Transverse colon (tissue), 4 donors: ENCODE data around the gene HK2. TPM values are rescaled to one million over a fixed set of nuclear protein-coding genes. Genes with fewer than 3 reads are reported as not detected.

Experiments used
- DNase-seq: peaks from one replicate; pipeline ENCODE4 v3.0.0-alpha.2; 2019
- H3K27ac ChIP-seq, 4 donors: fragments of 200-600 bp; sonication (generic); 2 replicates each; pipeline ENCODE4 v1.5.1; 2016 to 2018; ENCODE audit warnings: inconsistent platforms in 4 of 4
- H3K27me3 ChIP-seq: fragments of 200-600 bp; sonication (generic); 2 replicates; pipeline ENCODE4 v1.5.1; 2017; ENCODE audit warnings: inconsistent platforms
- H3K36me3 ChIP-seq, 4 donors: fragments of 200-600 bp; sonication (generic); 2 replicates each; pipeline ENCODE4 v1.5.1; 2017 to 2019; ENCODE audit warnings: inconsistent platforms in 4 of 4
- H3K4me1 ChIP-seq, 4 donors: fragments of 200-600 bp; sonication (generic); 2 replicates each; pipeline ENCODE4 v1.5.1; 2017 to 2020; ENCODE audit warnings: inconsistent platforms in 4 of 4
- H3K4me3 ChIP-seq, 4 donors: fragments of 200-600 bp; sonication (generic); 1 replicate in 1 of 4; 2 replicates in 3 of 4; pipeline versions ENCODE4 v1.5.1 to v1.6.1; 2017 to 2019; ENCODE audit warnings: inconsistent platforms in 4 of 4
- H3K9me3 ChIP-seq, 2 donors: fragments of 200-600 bp; sonication (generic); 2 replicates each; pipeline ENCODE4 v1.5.1; 2017 to 2019; ENCODE audit warnings: inconsistent platforms in 2 of 2
- CTCF ChIP-seq, 5 experiments: fragments of 200-600 bp in 3 of 5; fragments of 450-650 bp in 2 of 5; sonication (generic) in 3 of 5; IDR thresholded peaks; 1 replicate in 2 of 5; 2 replicates in 3 of 5; pipeline ENCODE4 v1.5.1; 2016 to 2017; ENCODE audit warnings: antibody characterized with exemption in 5 of 5, inconsistent platforms in 3 of 5, mild to moderate bottlenecking in 2 of 5, moderate library complexity in 1 of 5
- EP300 ChIP-seq: sonication (generic); formaldehyde crosslinking; IDR thresholded peaks from one replicate; pipeline ENCODE4 v1.6.1; 2017; ENCODE audit warnings: antibody characterized with exemption, low read depth
- POLR2A ChIP-seq: fragments of 450-650 bp; IDR thresholded peaks from one replicate; pipeline ENCODE4 v1.6.1; 2016; ENCODE audit warnings: antibody characterized with exemption, mild to moderate bottlenecking, moderate library complexity
- POLR2AphosphoS5 ChIP-seq, 3 donors: sonication (generic); formaldehyde crosslinking; IDR thresholded peaks; one replicate each; pipeline ENCODE4 v1.6.1; 2016; ENCODE audit warnings: antibody characterized with exemption in 3 of 3
- WGBS, 2 donors: methylation state at CpG; one replicate each; pipeline ENCODE4 v1.1.5; 2018; ENCODE audit warnings: low coverage in 1 of 2; 5-methylcytosine and 5-hydroxymethylcytosine counted together
- in situ Hi-C, 4 donors: fragments of 200-750 bp; cut with MboI; loops; one replicate each; pipeline versions ENCODE4 v1.15.0 to v1.15.1; 2017; ENCODE audit warnings: low sequenced_read_pairs in 3 of 4, low pct_ligation_motif_present in 1 of 4, low pct_unique_long_range_greater_than_20kb in 1 of 4
- intact Hi-C: fragments of 100-400 bp; cut with DNase I; formaldehyde crosslinking; loops from one replicate; pipeline ENCODE4 v1.15.1; 2023; ENCODE audit warnings: low total_unique reads
- total RNA-seq, 4 donors: library from RNA; depleted of rRNA; stranded (reverse); fragments of >200 nt; gene quantifications; one replicate each; pipeline ENCODE4 v1.1.0, GENCODE V29; 2016

The HK2 gene
- total RNA-seq, 4 donors from 2014 or later = 104 to 175 (median 131) TPM

DNA sequence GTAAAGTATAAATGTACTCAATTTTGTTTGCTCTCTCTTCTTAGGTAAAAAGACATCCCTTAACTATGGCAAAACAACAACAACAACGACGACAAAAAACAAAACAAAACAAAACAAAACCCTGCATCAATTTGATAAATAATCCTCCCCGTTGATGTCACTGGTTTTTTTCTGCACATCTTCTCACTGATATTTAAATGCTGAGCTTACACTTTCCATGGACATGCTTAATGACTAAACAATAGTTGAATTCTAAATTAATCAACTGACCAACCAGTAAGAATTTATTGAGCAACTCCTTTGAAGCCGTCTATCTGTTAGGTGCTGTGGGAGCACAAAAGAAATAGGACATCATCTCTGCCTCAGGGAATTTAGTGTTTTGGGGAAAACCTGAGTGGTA, 104.3 kb downstream of the HK2 start:
- in situ Hi-C loops = no loop called here
- TF ChIP-seq POLR2A (no peak), EP300 (no peak), POLR2AphosphoS5 (IDR thresholded peaks at IDR 0.05) (no peak), CTCF (IDR thresholded peaks at IDR 0.05) (no peak)
- Histone ChIP-seq H3K9me3 (no peaks in the 10 kb centered on the region), H3K27me3 (no peaks in the 10 kb centered on the region), H3K4me1 (peaks cover 0 to 8% (median 0%) of the 10 kb centered on the region in 4 donors), H3K27ac (no peak overlapping the region), H3K4me3 (no peak overlapping the region), H3K36me3 (no peaks in the 10 kb centered on the region)
- intact Hi-C loops = no loop called here
- 87 to 93% methylated on average over 4 of the region's 4 CpGs for WGBS, 2 donors
- DNase-seq = no peak

DNA sequence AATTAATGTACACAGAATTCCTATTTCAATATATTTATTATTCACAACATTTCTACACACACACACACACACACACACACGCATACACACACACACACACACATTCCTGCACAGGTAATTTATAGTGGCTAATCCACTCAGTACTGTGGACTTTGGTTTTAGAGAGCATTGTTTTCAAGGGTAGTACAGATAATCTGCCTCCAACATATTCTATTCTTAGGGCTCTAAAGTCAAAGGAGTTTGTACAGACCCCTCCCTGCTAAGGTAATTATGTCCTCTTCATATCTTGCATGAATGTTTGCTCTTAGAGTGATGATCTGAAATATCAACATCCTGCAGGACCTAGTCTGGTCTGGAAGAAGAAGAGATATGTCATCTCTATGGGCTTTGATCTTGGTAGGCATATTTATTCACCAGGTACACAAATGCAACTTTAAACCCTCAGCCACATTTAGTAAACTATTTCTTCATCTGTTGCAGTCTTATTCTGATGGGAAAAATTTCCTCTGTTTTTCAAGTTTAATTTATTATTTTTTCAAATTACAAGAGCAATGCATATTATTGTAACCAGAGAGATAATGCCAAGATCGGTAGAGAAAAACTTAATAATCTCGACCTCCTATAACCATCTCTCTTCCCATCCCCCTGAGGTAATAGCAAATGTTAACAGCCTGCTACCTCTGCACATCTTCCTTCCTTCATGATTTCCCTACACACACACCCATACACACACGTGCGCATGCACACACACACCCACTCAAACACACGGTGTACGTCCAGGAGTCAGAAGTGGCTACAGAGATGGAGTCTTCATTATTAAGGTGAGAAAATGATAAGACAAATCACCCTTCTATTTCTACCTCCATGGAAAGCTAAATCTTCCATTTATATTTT, 106.2 kb downstream of the HK2 start:
- no peaks in the 10 kb centered on the region for H3K27me3 ChIP-seq
- TF ChIP-seq POLR2A = no peak
- TF ChIP-seq CTCF (IDR thresholded peaks at IDR 0.05) = no peak
- no peak for TF ChIP-seq EP300
- TF ChIP-seq POLR2AphosphoS5 (IDR thresholded peaks at IDR 0.05) = no peak
- intact Hi-C loops = no loop called here
- no peak for DNase-seq
- WGBS, 2 donors = 57 to 82% methylated on average over 6 to 7 of the region's 7 CpGs
- in situ Hi-C loops = no loop called here
- H3K27ac ChIP-seq = no peak overlapping the region
- no peak overlapping the region for H3K4me3 ChIP-seq
- H3K36me3 ChIP-seq = no peaks in the 10 kb centered on the region
- peaks cover 0 to 8% (median 0%) of the 10 kb centered on the region in 4 donors for H3K4me1 ChIP-seq
- H3K9me3 ChIP-seq = no peaks in the 10 kb centered on the region

GRCh38 chr2:74941284-74941683, 107.4 kb downstream of the HK2 start:
- H3K4me1 ChIP-seq = peaks cover 0 to 8% (median 0%) of the 10 kb centered on the region in 4 donors
- H3K36me3 ChIP-seq = no peaks in the 10 kb centered on the region
- intact Hi-C loops = no loop called here
- no peak overlapping the region for H3K4me3 ChIP-seq
- no peak overlapping the region for H3K27ac ChIP-seq
- no peak for DNase-seq
- 96 to 100% methylated on average over 3 of the region's 3 CpGs for WGBS, 2 donors
- in situ Hi-C loops = no loop called here
- TF ChIP-seq POLR2AphosphoS5 (IDR thresholded peaks at IDR 0.05) (no peak), CTCF (IDR thresholded peaks at IDR 0.05) (no peak), EP300 (no peak), POLR2A (no peak)
- H3K27me3 ChIP-seq = no peaks in the 10 kb centered on the region
- no peaks in the 10 kb centered on the region for H3K9me3 ChIP-seq

DNA sequence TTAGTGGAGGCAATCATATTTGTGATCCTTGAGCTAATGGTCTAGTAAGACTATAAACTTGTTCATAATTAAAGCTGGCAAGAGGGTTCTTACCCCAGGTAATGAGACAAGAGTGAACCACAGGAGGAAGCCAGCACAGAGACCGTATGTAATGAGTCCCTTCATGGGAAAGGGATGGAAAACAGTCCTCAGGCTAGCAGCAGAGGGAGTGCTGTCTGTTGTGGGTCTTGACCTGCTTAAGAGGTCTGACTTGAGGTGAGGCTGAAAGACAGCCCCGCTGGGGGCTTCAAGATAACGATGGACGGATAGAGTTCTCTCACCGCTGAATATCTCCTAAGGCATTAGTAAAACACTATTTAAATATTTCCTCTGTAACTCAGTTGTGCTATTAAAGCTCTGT, 108.3 kb downstream of the HK2 start:
- in situ Hi-C loops = no loop called here

More for the DNA sequence above, 108.3 kb downstream of the HK2 start:
- WGBS, 2 donors = 76 to 94% methylated on average over 5 of the region's 5 CpGs
- Histone ChIP-seq H3K4me1 (peaks cover 0 to 8% (median 0%) of the 10 kb centered on the region in 4 donors), H3K9me3 (no peaks in the 10 kb centered on the region), H3K27ac (no peak overlapping the region), H3K4me3 (no peak overlapping the region), H3K27me3 (no peaks in the 10 kb centered on the region), H3K36me3 (no peaks in the 10 kb centered on the region)
- no peak for DNase-seq
- intact Hi-C loops = no loop called here
- TF ChIP-seq POLR2AphosphoS5 (IDR thresholded peaks at IDR 0.05) (no peak), POLR2A (no peak), CTCF (IDR thresholded peaks at IDR 0.05) (no peak), EP300 (no peak)

Other genes starting within 250 kb of the HK2 start
- under 1 TPM in 1 of 4 donors, not detected in 3; 0.27 TPM for gene M1AP, start 185.8 kb upstream of the HK2 start, total RNA-seq
- 1 to 10 TPM in 3 of 4 donors, under 1 TPM in 1; 0.75 to 5.7 (median 3.6) TPM for gene SEMA4F, start 179.9 kb upstream of the HK2 start, total RNA-seq
- gene POLE4, start 124.5 kb downstream of the HK2 start, total RNA-seq = 100 to 1,000 TPM in 1 of 4 donors, 10 to 100 TPM in 3; 27.5 to 339 (median 46.0) TPM